Lower leg skin (tissue), 4 donors: ENCODE measurements around the gene DNASE1. TPM values are rescaled to one million over a fixed set of nuclear protein-coding genes. Genes with fewer than 3 reads are reported as not detected.

Experiments
- DNase-seq, 2 donors: peaks; one replicate each; pipeline ENCODE4 v3.0.0-alpha.2; 2019; ENCODE audit warnings: low spot score in 2 of 2
- H3K4me3 ChIP-seq: fragments of 200-600 bp; sonication (generic); 2 replicates; pipeline ENCODE4 v1.5.1; 2017; ENCODE audit warnings: mild to moderate bottlenecking, low read depth; ENCODE audit not compliant: poor library complexity, severe bottlenecking
- CTCF ChIP-seq, 3 donors: fragments of 450-650 bp; IDR thresholded peaks; one replicate each; pipeline ENCODE4 v1.5.1; 2016; ENCODE audit warnings: antibody characterized with exemption in 3 of 3, mild to moderate bottlenecking in 3 of 3, moderate library complexity in 2 of 3
- POLR2A ChIP-seq, 2 donors: fragments of 450-650 bp; IDR thresholded peaks; one replicate each; pipeline ENCODE4 v1.6.1; 2016 to 2017; ENCODE audit warnings: antibody characterized with exemption in 2 of 2, mild to moderate bottlenecking in 1 of 2, moderate library complexity in 1 of 2
- WGBS, 2 donors: methylation state at CpG; one replicate each; pipeline ENCODE4 v1.1.5; 2018; 5-methylcytosine and 5-hydroxymethylcytosine counted together
- intact Hi-C: fragments of 100-400 bp; cut with DNase I; formaldehyde crosslinking; loops from one replicate; pipeline ENCODE4 v1.15.0; 2023; ENCODE audit warnings: low total_unique reads
- total RNA-seq, 4 donors: library from RNA; depleted of rRNA; stranded (reverse); fragments of >200 nt; gene quantifications; one replicate each; pipeline ENCODE4 v1.1.0, GENCODE V29; 2016

DNASE1 gene
- total RNA-seq, 4 donors from 2014 or later: 11.0 to 25.1 (median 14.2) TPM

GRCh38 chr16:3673676-3674377 is 19.3 kb downstream of the DNASE1 start:
- DNase-seq: no peak
- TF ChIP-seq CTCF (IDR thresholded peaks at IDR 0.05) (no peak), POLR2A (IDR thresholded peaks at IDR 0.05) (no peak)
- intact Hi-C loops: no loop called here
- WGBS, 2 donors: 91 to 92% methylated on average over 13 of the region's 13 CpGs
- no peak overlapping the region for H3K4me3 ChIP-seq

DNA sequence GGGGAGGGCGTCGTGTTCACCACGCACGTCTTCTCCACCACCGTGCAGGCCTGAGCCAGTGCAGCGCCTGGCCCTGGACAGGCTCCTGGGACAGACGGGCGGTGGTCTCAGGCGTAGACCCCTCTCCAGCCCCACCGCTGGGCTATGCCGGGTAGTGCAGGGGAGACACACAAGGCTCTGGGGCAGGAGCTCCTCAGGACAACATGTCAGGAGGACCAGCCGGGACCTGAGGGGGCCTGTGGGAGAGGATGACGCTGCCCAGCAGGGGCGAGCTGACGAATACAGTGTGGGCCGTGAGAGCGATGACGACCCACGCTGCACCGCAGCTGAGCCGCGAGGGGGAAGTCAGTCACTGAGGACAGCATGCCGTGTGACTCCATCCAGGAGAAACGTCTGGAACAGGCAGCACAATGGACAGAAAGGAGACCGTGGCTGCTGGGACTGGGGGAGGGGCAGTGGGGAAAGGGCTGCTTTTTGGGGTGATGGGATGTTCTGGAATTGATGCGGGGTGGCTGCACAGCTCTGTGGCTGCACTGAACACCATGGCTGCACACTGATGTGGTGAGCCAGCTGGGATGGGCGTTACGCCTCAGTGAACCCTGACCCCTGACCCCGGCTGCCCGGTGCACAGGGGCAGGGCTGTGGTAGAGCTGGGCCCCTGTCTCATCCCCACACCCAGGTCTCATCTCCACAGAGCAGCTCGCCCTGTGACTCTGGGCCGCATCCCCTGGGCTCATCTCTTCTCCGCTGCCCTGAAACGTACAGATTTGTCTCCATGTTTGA is 20.2 kb downstream of the DNASE1 start:
- 95% methylated on average over 33 to 34 of the region's 34 CpGs for WGBS, 2 donors
- TF ChIP-seq POLR2A (IDR thresholded peaks at IDR 0.05): no peak
- TF ChIP-seq CTCF (IDR thresholded peaks at IDR 0.05): no peak
- no peak for DNase-seq
- no peak overlapping the region for H3K4me3 ChIP-seq
- intact Hi-C loops: no loop called here

- WGBS, 2 donors: 90 to 93% methylated on average over 16 to 21 of the region's 24 CpGs
- no peak for DNase-seq
- intact Hi-C loops: no loop called here
- no peak overlapping the region for H3K4me3 ChIP-seq
- TF ChIP-seq POLR2A (IDR thresholded peaks at IDR 0.05) (no peak), CTCF (IDR thresholded peaks at IDR 0.05) (no peak)
Measured at GRCh38 chr16:3675601-3676130, 21.2 kb downstream of the DNASE1 start.

DNA sequence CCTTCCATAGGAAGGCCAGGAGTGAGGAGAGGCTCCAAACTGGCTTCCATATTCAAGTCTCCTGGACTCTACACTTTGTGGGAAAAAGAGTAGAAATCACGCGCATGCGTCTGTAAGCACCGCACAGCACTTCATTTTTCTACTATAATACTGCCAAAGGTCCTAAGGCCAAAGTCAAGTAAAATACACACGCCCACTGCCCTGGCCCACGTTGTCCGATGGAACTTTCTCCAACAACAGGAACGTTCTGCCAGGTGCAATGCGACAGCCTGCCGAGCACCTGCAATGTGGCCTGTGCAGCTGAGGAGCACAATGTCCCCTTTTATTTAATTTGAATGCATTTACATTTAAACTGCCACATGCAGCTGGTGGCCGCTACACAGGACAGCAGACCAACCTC is 23.5 kb downstream of the DNASE1 start:
- no peak overlapping the region for H3K4me3 ChIP-seq
- no peak for DNase-seq
- WGBS, 2 donors: 92 to 94% methylated on average over 11 of the region's 11 CpGs
- no peak for TF ChIP-seq CTCF (IDR thresholded peaks at IDR 0.05)
- no peak for TF ChIP-seq POLR2A (IDR thresholded peaks at IDR 0.05)
- intact Hi-C loops: no loop called here

GRCh38 chr16:3681206-3681605 is 26.7 kb downstream of the DNASE1 start:
- H3K4me3 ChIP-seq: no peak overlapping the region
- 83 to 86% methylated on average over 3 of the region's 3 CpGs for WGBS, 2 donors
- DNase-seq: no peak
- TF ChIP-seq CTCF (IDR thresholded peaks at IDR 0.05) (no peak), POLR2A (IDR thresholded peaks at IDR 0.05) (no peak)
- intact Hi-C loops: no loop called here
